Putamen (tissue), 1 donor: Measurements from ENCODE around the gene ARCN1.
A peak's percentile ranks its signal among the peaks of the same experiment; 100 is the strongest.
"Not testable (repeated sequence)": the region's sequence is repeated elsewhere in the genome, so short reads cannot be mapped to it uniquely, and the experiment has no call there.

Experiments
- DNase-seq: peaks from one replicate; pipeline ENCODE4 v3.0.0-alpha.2; 2016; ENCODE audit warnings: low spot score

The ARCN1 gene

GRCh38 chr11:118544647-118545010 lies 27.6 kb upstream of the ARCN1 start:
- no peak for DNase-seq

GRCh38 chr11:118545533-118545932 lies 26.7 kb upstream of the ARCN1 start:
- no peak for DNase-seq

GRCh38 chr11:118547132-118547531 lies 25.1 kb upstream of the ARCN1 start:
- DNase-seq, result no peak

GRCh38 chr11:118552341-118552740 lies 19.9 kb upstream of the ARCN1 start:
- no peak for DNase-seq

GRCh38 chr11:118560806-118561205 lies 11.4 kb upstream of the ARCN1 start:
- no peak for DNase-seq

- no peak for DNase-seq
Observed at GRCh38 chr11:118565051-118565450, 7.2 kb upstream of the ARCN1 start.

GRCh38 chr11:118569670-118570069 lies 2.5 kb upstream of the ARCN1 start:
- no peak for DNase-seq

GRCh38 chr11:118570787-118571186 lies 1.4 kb upstream of the ARCN1 start:
- no peak for DNase-seq

GRCh38 chr11:118571701-118572060 lies 528 bp upstream of the ARCN1 start:
- not testable (repeated sequence) for DNase-seq

GRCh38 chr11:118572981-118573550 lies 857 bp downstream of the ARCN1 start:
- no peak for DNase-seq

- DNase-seq, result no peak
Observed at GRCh38 chr11:118574636-118575035, 2.4 kb downstream of the ARCN1 start.

- DNase-seq, result not testable (repeated sequence)
Observed at GRCh38 chr11:118577995-118578394, 5.8 kb downstream of the ARCN1 start.

GRCh38 chr11:118581057-118581456 lies 8.8 kb downstream of the ARCN1 start:
- DNase-seq, result no peak

GRCh38 chr11:118587952-118588351 lies 15.7 kb downstream of the ARCN1 start:
- DNase-seq, result no peak

GRCh38 chr11:118592616-118593367 lies 20.6 kb downstream of the ARCN1 start:
- peak; percentile 31 for DNase-seq

- not testable (repeated sequence) for DNase-seq
Observed at GRCh38 chr11:118594984-118595383, 22.8 kb downstream of the ARCN1 start.

- DNase-seq, result no peak
Observed at GRCh38 chr11:118596224-118597146, 24.3 kb downstream of the ARCN1 start.

GRCh38 chr11:118597556-118597955 lies 25.3 kb downstream of the ARCN1 start:
- no peak for DNase-seq

- DNase-seq, result no peak
Observed at GRCh38 chr11:118602331-118602730, 30.1 kb downstream of the ARCN1 start.

- not testable (repeated sequence) for DNase-seq
Observed at GRCh38 chr11:118603709-118604108, 31.5 kb downstream of the ARCN1 start.

GRCh38 chr11:118604566-118604965 lies 32.4 kb downstream of the ARCN1 start:
- DNase-seq, result no peak

GRCh38 chr11:118605116-118605867 lies 33.1 kb downstream of the ARCN1 start:
- DNase-seq, result peak; percentile 74
